Measurements from ENCODE around the gene GRIP1. TPM values are rescaled to one million over a fixed set of nuclear protein-coding genes. Genes with fewer than 3 reads are reported as not detected.
A peak's percentile ranks its signal among the peaks of the same experiment; 100 is the strongest.

GRIP1 gene
- total and polyA plus RNA-seq, 2 donors (not counting 3 experiments of a cell fraction or from before 2014, with no cell fraction given): 0.04 to 0.69 TPM

GRCh38 chr12:66345212-66345611, 333.7 kb downstream of the GRIP1 start:
- Histone ChIP-seq H3K9me3 (replicated peaks; ENCODE audit: control insufficient read depth, insufficient read depth, low read length) (no peaks in the 10 kb centered on the region), H3K4me1 (ENCODE audit: control insufficient read depth, extremely low read depth, insufficient read depth, low read length) (no peaks in the 10 kb centered on the region), H3K4me3 (replicated peaks in 1 of 3; ENCODE audit: insufficient read depth in 1 of 3, low read depth in 1 of 3, low read length in 3 of 3) (no peak overlapping the region), H3K27ac (ENCODE audit: insufficient read depth, low read depth, low read length) (no peak overlapping the region), H2AFZ (ENCODE audit: low read depth, low read length) (no peak overlapping the region), H3K9me1 (replicated peaks; ENCODE audit: control insufficient read depth, extremely low read depth, insufficient read depth, low read length) (no peaks in the 10 kb centered on the region), H4K20me1 (replicated peaks; ENCODE audit: control insufficient read depth, extremely low read depth, insufficient read depth, low read length) (no peaks in the 10 kb centered on the region), H3K36me3 (ENCODE audit: control insufficient read depth in 2 of 2, extremely low read depth in 1 of 2, insufficient read depth in 2 of 2, low read length in 2 of 2) (peaks cover 0 to 3% of the 10 kb centered on the region in 2 experiments), H3K4me2 (ENCODE audit: insufficient read depth, low read length) (no peak overlapping the region), H3K79me2 (ENCODE audit: control insufficient read depth, insufficient read depth, low read length) (no peaks in the 10 kb centered on the region), H3K27me3 (ENCODE audit: control insufficient read depth in 2 of 2, insufficient read depth in 2 of 2, low read length in 2 of 2) (no peaks in the 10 kb centered on the region), H3K9ac (replicated peaks; ENCODE audit: extremely low read depth, insufficient read depth, low read length) (no peak overlapping the region)
- intact Hi-C loops (cut with micrococcal nuclease) (no loop called here), dilution Hi-C loops (cut with MboI; ENCODE audit: extremely low pct_ligation_motif_present, low sequenced_read_pairs) (no loop called here)
- BruUV-seq (replicated peaks): no TSS peak
- CTCF ChIA-PET: interaction anchor here (0.7 to 1.0 kb wide), 2 partner anchors 75 to 350 kb away, joined by 3 read pairs; no protein-coding TSS in a partner anchor
- no peak for DNase-seq (ENCODE audit: low read depth, low spot score)
- POLR2A ChIA-PET: no interaction called here
- FAIRE-seq: no peak
- TF ChIP-seq FOS (IDR thresholded peaks at IDR 0.05; ENCODE audit: borderline replicate concordance, insufficient read depth, low read length) (no peak), POLR2AphosphoS5 (IDR thresholded peaks at IDR 0.05; ENCODE audit: insufficient read depth, low read depth, low read length) (no peak), MAX (IDR thresholded peaks at IDR 0.05; ENCODE audit: insufficient read depth, insufficient read length) (no peak), JUN (IDR thresholded peaks at IDR 0.05; ENCODE audit: borderline replicate concordance, insufficient read depth, insufficient read length, low read depth) (no peak), MYC (IDR thresholded peaks at IDR 0.05; ENCODE audit: low read depth, low read length) (no peak), GATA2 (IDR thresholded peaks at IDR 0.05; ENCODE audit: insufficient read depth, insufficient read length, low read depth, low read length) (peak; percentile 52)

- DNase-seq (ENCODE audit: low read depth, low spot score) (no peak), FAIRE-seq (no peak)
- Histone ChIP-seq H3K9me1 (replicated peaks; ENCODE audit: control insufficient read depth, extremely low read depth, insufficient read depth, low read length) (no peaks in the 10 kb centered on the region), H3K27ac (ENCODE audit: insufficient read depth, low read depth, low read length) (no peak overlapping the region), H3K4me3 (replicated peaks in 1 of 3; ENCODE audit: insufficient read depth in 1 of 3, low read depth in 1 of 3, low read length in 3 of 3) (no peak overlapping the region), H3K9me3 (replicated peaks; ENCODE audit: control insufficient read depth, insufficient read depth, low read length) (no peaks in the 10 kb centered on the region), H4K20me1 (replicated peaks; ENCODE audit: control insufficient read depth, extremely low read depth, insufficient read depth, low read length) (no peaks in the 10 kb centered on the region), H3K4me2 (ENCODE audit: insufficient read depth, low read length) (no peak overlapping the region), H3K36me3 (ENCODE audit: control insufficient read depth in 2 of 2, extremely low read depth in 1 of 2, insufficient read depth in 2 of 2, low read length in 2 of 2) (peaks cover 0 to 3% of the 10 kb centered on the region in 2 experiments), H3K27me3 (ENCODE audit: control insufficient read depth in 2 of 2, insufficient read depth in 2 of 2, low read length in 2 of 2) (no peaks in the 10 kb centered on the region), H3K9ac (replicated peaks; ENCODE audit: extremely low read depth, insufficient read depth, low read length) (no peak overlapping the region), H3K4me1 (ENCODE audit: control insufficient read depth, extremely low read depth, insufficient read depth, low read length) (no peaks in the 10 kb centered on the region), H3K79me2 (ENCODE audit: control insufficient read depth, insufficient read depth, low read length) (no peaks in the 10 kb centered on the region), H2AFZ (ENCODE audit: low read depth, low read length) (no peak overlapping the region)
- ChIA-PET POLR2A (no interaction called here), CTCF (no interaction called here)
- intact Hi-C loops (cut with micrococcal nuclease) (no loop called here), dilution Hi-C loops (cut with MboI; ENCODE audit: extremely low pct_ligation_motif_present, low sequenced_read_pairs) (no loop called here)
- no peak for TF ChIP-seq POLR2AphosphoS5 (IDR thresholded peaks at IDR 0.05; ENCODE audit: insufficient read depth, low read depth, low read length)
- TF ChIP-seq MYC (IDR thresholded peaks at IDR 0.05; ENCODE audit: low read depth, low read length): no peak
- TF ChIP-seq GATA2 (IDR thresholded peaks at IDR 0.05; ENCODE audit: insufficient read depth, insufficient read length, low read depth, low read length): no peak
- TF ChIP-seq EZH2 (IDR thresholded peaks at IDR 0.05; ENCODE audit: borderline replicate concordance, low read depth, low read length, severe bottlenecking): no peak
- TF ChIP-seq POLR2A (IDR thresholded peaks at IDR 0.05; ENCODE audit: low read depth, low read length): no peak
- TF ChIP-seq CTCF (IDR thresholded peaks at IDR 0.05; ENCODE audit: extremely low read depth in 1 of 2, insufficient read depth in 1 of 2, low read depth in 1 of 2, low read length in 2 of 2): no peak
- no TSS peak for BruUV-seq (replicated peaks)
These were observed 337.8 kb downstream of the GRIP1 start for GRCh38 chr12:66341126-66341525.

Data from endothelial cell of umbilical vein (primary cell).